ENCODE measurements around the gene HDAC8. TPM values are rescaled to one million over a fixed set of nuclear protein-coding genes. Genes with fewer than 3 reads are reported as not detected.

The HDAC8 gene
- total RNA-seq, 1 donor from 2014 or later = 39.6 TPM

DNA sequence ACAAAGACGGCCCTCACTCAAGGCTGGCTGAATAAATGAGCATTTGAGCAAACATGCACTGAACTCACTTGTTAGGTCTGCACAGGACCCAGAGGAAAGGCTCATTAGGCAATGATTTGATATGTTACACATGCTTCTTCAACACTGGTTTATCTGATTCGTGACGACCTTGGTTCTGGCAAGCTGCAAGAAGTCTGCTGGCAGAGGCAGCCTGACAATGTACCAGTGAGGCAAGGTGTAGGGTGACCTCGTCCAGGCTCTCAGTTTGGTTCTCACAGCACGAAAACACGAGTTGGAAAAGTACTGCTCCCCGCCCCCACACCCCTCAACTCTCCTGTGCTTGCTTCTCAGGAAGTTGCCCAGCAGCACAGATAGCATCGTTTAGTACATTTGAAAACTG, 203.8 kb downstream of the HDAC8 start:
- H3K9me3 Mint-ChIP-seq = no peaks in the 10 kb centered on the region
- POLR2A ChIA-PET = no interaction called here
- DNase-seq (no peak), ATAC-seq (ENCODE audit: low read depth) (no peak)
- CTCF ChIA-PET = no interaction called here
- H3K4me3 Mint-ChIP-seq = no peak overlapping the region
- no peaks in the 10 kb centered on the region for H3K4me1 Mint-ChIP-seq
- TF ChIP-seq, protein P1, sequence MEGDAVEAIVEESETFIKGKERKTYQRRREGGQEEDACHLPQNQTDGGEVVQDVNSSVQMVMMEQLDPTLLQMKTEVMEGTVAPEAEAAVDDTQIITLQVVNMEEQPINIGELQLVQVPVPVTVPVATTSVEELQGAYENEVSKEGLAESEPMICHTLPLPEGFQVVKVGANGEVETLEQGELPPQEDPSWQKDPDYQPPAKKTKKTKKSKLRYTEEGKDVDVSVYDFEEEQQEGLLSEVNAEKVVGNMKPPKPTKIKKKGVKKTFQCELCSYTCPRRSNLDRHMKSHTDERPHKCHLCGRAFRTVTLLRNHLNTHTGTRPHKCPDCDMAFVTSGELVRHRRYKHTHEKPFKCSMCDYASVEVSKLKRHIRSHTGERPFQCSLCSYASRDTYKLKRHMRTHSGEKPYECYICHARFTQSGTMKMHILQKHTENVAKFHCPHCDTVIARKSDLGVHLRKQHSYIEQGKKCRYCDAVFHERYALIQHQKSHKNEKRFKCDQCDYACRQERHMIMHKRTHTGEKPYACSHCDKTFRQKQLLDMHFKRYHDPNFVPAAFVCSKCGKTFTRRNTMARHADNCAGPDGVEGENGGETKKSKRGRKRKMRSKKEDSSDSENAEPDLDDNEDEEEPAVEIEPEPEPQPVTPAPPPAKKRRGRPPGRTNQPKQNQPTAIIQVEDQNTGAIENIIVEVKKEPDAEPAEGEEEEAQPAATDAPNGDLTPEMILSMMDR (IDR thresholded peaks at IDR 0.05) = no peak
- no peak overlapping the region for H3K27ac Mint-ChIP-seq
- intact Hi-C loops (cut with micrococcal nuclease) = no loop called here
- H3K27me3 Mint-ChIP-seq = no peaks in the 10 kb centered on the region
- peaks cover 6% of the 10 kb centered on the region for H3K36me3 Mint-ChIP-seq (ENCODE audit: low read depth)

DNA sequence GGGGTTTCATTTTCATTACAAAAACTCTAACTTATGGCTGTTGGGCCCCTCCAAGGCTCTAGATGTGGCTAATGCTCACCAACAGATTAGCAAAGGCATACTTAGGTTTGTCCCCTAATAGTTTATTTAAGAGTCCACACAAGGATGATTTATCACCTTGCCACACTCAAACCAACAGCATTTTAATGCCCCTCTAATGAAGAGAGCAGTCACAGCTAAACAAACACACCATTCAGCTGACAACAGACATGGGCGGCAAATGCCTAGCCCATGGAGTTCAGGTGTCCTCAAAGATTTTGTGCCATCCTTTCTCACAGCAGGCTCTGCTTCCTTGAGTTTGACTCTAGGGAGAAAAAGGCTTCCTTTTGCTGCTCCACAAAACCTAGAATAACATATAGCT, 205.1 kb downstream of the HDAC8 start:
- ChIA-PET POLR2A (no interaction called here), CTCF (no interaction called here)
- Mint-ChIP-seq H3K27me3 (no peaks in the 10 kb centered on the region), H3K4me1 (no peaks in the 10 kb centered on the region), H3K4me3 (no peak overlapping the region), H3K36me3 (ENCODE audit: low read depth) (peaks cover 6% of the 10 kb centered on the region), H3K27ac (no peak overlapping the region), H3K9me3 (no peaks in the 10 kb centered on the region)
- no peak for ATAC-seq (ENCODE audit: low read depth)
- intact Hi-C loops (cut with micrococcal nuclease) = no loop called here
- DNase-seq = no peak
- TF ChIP-seq, protein P1 (IDR thresholded peaks at IDR 0.05) = no peak

DNA sequence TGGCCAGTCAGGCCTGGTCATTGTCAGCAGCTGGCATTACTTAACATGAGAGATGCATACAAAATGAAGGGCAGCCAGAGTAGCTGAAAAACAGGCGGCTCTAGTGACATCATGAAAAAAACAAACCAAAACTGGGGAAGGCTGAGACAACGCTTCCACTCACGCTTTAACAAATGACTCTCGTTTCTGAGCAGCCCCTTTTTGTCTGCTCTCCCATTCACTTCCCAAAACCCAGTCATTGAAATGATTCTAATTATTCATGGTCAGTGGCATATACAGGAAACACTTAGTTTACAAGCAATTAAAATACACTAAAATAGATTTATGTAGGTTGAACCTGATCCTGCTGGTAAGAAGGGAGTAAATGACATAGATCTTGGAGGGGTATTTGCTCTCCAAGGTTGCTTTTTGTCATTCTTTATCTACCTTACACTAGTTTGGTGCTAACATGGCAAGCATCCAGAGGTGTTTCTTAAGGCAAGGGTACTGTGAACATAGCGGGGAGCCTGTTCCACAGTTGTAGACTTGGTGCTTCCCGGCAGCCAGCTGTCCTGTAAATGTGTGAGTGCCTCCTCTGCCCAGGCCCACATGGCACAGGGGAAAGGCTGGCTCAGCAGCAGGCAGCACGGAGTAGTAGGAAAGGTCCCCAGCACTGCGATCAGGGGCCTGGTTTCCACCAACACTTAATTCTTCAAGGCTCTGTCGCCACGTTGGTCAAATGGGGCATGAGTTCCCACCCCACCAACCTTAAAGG, 205.8 kb downstream of the HDAC8 start:
- H3K4me3 Mint-ChIP-seq = no peak overlapping the region
- TF ChIP-seq, protein P1 (IDR thresholded peaks at IDR 0.05) = no peak
- no peaks in the 10 kb centered on the region for H3K9me3 Mint-ChIP-seq
- no peaks in the 10 kb centered on the region for H3K4me1 Mint-ChIP-seq
- intact Hi-C loops (cut with micrococcal nuclease) = no loop called here
- no peaks in the 10 kb centered on the region for H3K27me3 Mint-ChIP-seq
- no peak for ATAC-seq (ENCODE audit: low read depth)
- CTCF ChIA-PET = no interaction called here
- POLR2A ChIA-PET = no interaction called here
- no peak overlapping the region for H3K27ac Mint-ChIP-seq
- peaks cover 8% of the 10 kb centered on the region for H3K36me3 Mint-ChIP-seq (ENCODE audit: low read depth)
- DNase-seq = no peak

DNA sequence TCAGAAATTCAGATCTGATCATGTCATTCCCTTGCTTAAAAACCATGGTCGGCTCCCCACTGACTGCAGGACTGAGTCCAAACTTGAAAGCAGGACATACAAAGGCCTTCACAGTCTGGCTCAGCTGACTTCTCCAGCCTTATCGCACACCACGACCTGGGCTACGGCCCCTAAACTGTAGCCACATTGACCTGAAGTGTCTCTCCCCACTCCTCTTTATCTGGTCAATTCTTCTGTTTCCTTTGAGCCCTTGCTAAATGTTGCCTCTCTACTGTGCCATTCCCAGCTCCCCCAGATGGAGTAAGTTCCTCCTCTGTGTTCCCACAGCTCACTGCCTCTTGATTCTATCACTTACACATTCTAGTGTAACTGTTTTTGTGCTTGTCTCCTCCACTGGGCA, 206.5 kb downstream of the HDAC8 start:
- intact Hi-C loops (cut with micrococcal nuclease) = no loop called here
- POLR2A ChIA-PET = no interaction called here
- Mint-ChIP-seq H3K36me3 (ENCODE audit: low read depth) (peaks cover 8% of the 10 kb centered on the region), H3K4me1 (no peaks in the 10 kb centered on the region), H3K27me3 (no peaks in the 10 kb centered on the region), H3K4me3 (no peak overlapping the region), H3K27ac (no peak overlapping the region), H3K9me3 (no peaks in the 10 kb centered on the region)
- no peak for DNase-seq
- TF ChIP-seq, protein P1 (IDR thresholded peaks at IDR 0.05) = no peak
- CTCF ChIA-PET = no interaction called here
- no peak for ATAC-seq (ENCODE audit: low read depth)

DNA sequence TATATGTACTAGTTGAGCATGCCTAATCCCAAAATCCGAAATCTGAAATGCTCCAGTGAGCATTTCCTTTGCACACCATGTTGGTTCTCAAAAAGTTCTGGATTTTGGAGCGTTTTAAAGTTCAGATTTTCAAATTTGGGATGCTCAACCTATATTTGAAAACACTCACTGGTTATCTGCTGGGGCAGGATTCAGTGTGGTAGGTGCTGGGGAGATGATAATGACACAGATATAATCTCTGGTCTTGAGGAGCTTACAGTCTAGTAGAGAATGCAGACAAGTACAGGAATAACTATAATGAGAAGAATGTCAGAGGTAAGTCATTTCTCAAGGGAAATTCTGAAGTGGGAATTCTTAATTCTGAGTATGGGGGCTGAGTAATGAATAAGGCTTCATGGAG, 207.5 kb downstream of the HDAC8 start:
- Mint-ChIP-seq H3K9me3 (no peaks in the 10 kb centered on the region), H3K4me3 (no peak overlapping the region), H3K27me3 (no peaks in the 10 kb centered on the region)

More for the DNA sequence above, 207.5 kb downstream of the HDAC8 start:
- ChIA-PET POLR2A (no interaction called here), CTCF (no interaction called here)
- ATAC-seq (ENCODE audit: low read depth) = no peak
- DNase-seq = no peak
- TF ChIP-seq, protein P1 (IDR thresholded peaks at IDR 0.05) = no peak
- no peaks in the 10 kb centered on the region for H3K4me1 Mint-ChIP-seq
- peaks cover 8% of the 10 kb centered on the region for H3K36me3 Mint-ChIP-seq (ENCODE audit: low read depth)
- H3K27ac Mint-ChIP-seq = no peak overlapping the region
- intact Hi-C loops (cut with micrococcal nuclease) = no loop called here
